HCT116 (cell line): ENCODE results near the gene LILRB3. TPM values are rescaled to one million over a fixed set of nuclear protein-coding genes. Genes with fewer than 3 reads are reported as not detected.

ENCODE experiments used
- ATAC-seq: fragments of 200-7000 bp; cut with Tn5 transposase; 2 replicates; pipeline ENCODE4 v1.9.1; 2020; ENCODE audit warnings: mild to moderate bottlenecking, moderate library complexity
- BruUV-seq: library from RNA; stranded (reverse); fragments of 400-500 nt; replicated peaks from 2 replicates; lab custom pipeline; 2021; lab: Mats Ljungman, UMichigan
- CTCF ChIA-PET: fragments of 300-600 bp; sonication (Branson Sonifier 250); formaldehyde crosslinking; loops from one replicate; lab custom pipeline; 2021; ENCODE audit warnings: antibody characterized with exemption; lab: Charles Lee
- POLR2A ChIA-PET: fragments of 300-600, 350-600 bp; sonication (Branson Sonifier 250); formaldehyde crosslinking; loops from one replicate; lab custom pipeline; 2021; ENCODE audit warnings: antibody characterized with exemption; lab: Charles Lee
- RAD21 ChIA-PET, 2 experiments: fragments of 300-600 bp; sonication (Branson Sonifier 250); formaldehyde crosslinking; loops; one replicate each; lab custom pipeline; 2023; ENCODE audit warnings: low total read pairs in 2 of 2; ENCODE audit not compliant: uncharacterized antibody in 2 of 2, unreplicated experiment in 2 of 2, low non-redundant PET in 1 of 2; lab: Charles Lee
- DNase-seq: peaks from one replicate; pipeline ENCODE4 v3.0.0-alpha.2; 2010; ENCODE audit warnings: low read depth, low spot score
- H2AFZ ChIP-seq: fragments of 200-600 bp; shearing (Covaris generic), sonication (generic); 2 replicates; pipeline ENCODE4 v1.6.1; 2017; ENCODE audit warnings: low read depth, mixed run types, mixed read lengths, antibody characterized with exemption, low read length; ENCODE audit not compliant: poor library complexity, severe bottlenecking
- H3K27ac ChIP-seq: 2 replicates; pipeline ENCODE4 v1.5.1; 2012; ENCODE audit warnings: low read depth, low read length
- H3K27me3 ChIP-seq: fragments of 200-600 bp; sonication (generic); 2 replicates; pipeline ENCODE4 v1.6.1; 2016; ENCODE audit warnings: mixed run types, low read length, mixed read lengths; ENCODE audit not compliant: insufficient read depth
- H3K36me3 ChIP-seq, 2 experiments: fragments of 200-500 bp in 1 of 2; fragments of 200-600 bp in 1 of 2; sonication (Bioruptor generic) in 1 of 2; sonication (generic) in 1 of 2; 2 replicates each; pipeline versions ENCODE4 v1.5.1 to v1.6.1; 2014 to 2016; ENCODE audit warnings: low read length in 2 of 2, inconsistent platforms in 1 of 2, mixed read lengths in 1 of 2, mixed run types in 1 of 2; ENCODE audit not compliant: insufficient read depth in 2 of 2, control insufficient read depth in 1 of 2
- H3K4me1 ChIP-seq, 2 experiments: fragments of 200-600 bp in 1 of 2; sonication (generic) in 1 of 2; 2 replicates each; pipeline versions ENCODE4 v1.5.1 to v1.6.1; 2012 to 2017; ENCODE audit warnings: low read length in 2 of 2, inconsistent platforms in 1 of 2, mild to moderate bottlenecking in 1 of 2, mixed read lengths in 1 of 2, mixed run types in 1 of 2, moderate library complexity in 1 of 2; ENCODE audit not compliant: insufficient read depth in 2 of 2, control insufficient read depth in 1 of 2
- H3K4me2 ChIP-seq: fragments of 200-600 bp; sonication (generic); 2 replicates; pipeline ENCODE4 v1.6.1; 2017; ENCODE audit warnings: mixed run types, low read length, mixed read lengths
- H3K4me3 ChIP-seq, 2 experiments: fragments of 200-600 bp in 1 of 2; sonication (generic) in 1 of 2; replicated peaks in 1 of 2; 2 replicates each; pipeline ENCODE4 v1.5.1; 2011 to 2016; ENCODE audit warnings: low read length in 2 of 2, control low read depth in 1 of 2, low read depth in 1 of 2, mild to moderate bottlenecking in 1 of 2, mixed read lengths in 1 of 2, mixed run types in 1 of 2
- H3K79me2 ChIP-seq: fragments of 200-600 bp; sonication (generic); 2 replicates; pipeline ENCODE4 v1.6.1; 2017; ENCODE audit warnings: mild to moderate bottlenecking, mixed run types, low read length, moderate library complexity, mixed read lengths; ENCODE audit not compliant: insufficient read depth
- H3K9ac ChIP-seq: fragments of 200-600 bp; sonication (generic); 2 replicates; pipeline ENCODE4 v1.6.1; 2016; ENCODE audit warnings: low read length, mixed read lengths
- H3K9me2 ChIP-seq: fragments of 200-600 bp; sonication (generic), shearing (Covaris generic); 2 replicates; pipeline ENCODE4 v1.6.1; 2017; ENCODE audit warnings: mixed run types, mild to moderate bottlenecking, moderate library complexity; ENCODE audit not compliant: insufficient read depth
- H3K9me3 ChIP-seq, 2 experiments: fragments of 200-500 bp in 1 of 2; fragments of 200-600 bp in 1 of 2; sonication (Bioruptor generic) in 1 of 2; sonication (generic) in 1 of 2; 2 replicates each; pipeline ENCODE4 v1.6.1; 2014 to 2017; ENCODE audit warnings: low read length in 2 of 2, mixed read lengths in 2 of 2, inconsistent platforms in 1 of 2, low read depth in 1 of 2, mild to moderate bottlenecking in 1 of 2, mixed run types in 1 of 2, moderate library complexity in 1 of 2; ENCODE audit not compliant: control insufficient read depth in 1 of 2, insufficient read depth in 1 of 2
- H4K20me1 ChIP-seq: fragments of 200-600 bp; sonication (generic), shearing (Covaris generic); 2 replicates; pipeline ENCODE4 v1.6.1; 2017; ENCODE audit warnings: mixed run types, mild to moderate bottlenecking, moderate library complexity; ENCODE audit not compliant: insufficient read depth
- CBX3 ChIP-seq: IDR thresholded peaks from 2 replicates; pipeline ENCODE4 v1.6.1; 2012; ENCODE audit warnings: low read depth
- ELF1 ChIP-seq: IDR thresholded peaks from 2 replicates; pipeline ENCODE4 v1.6.1; 2012; ENCODE audit warnings: low read depth, borderline replicate concordance
- EZH2phosphoT487 ChIP-seq: fragments of 200-600 bp; IDR thresholded peaks from 2 replicates; pipeline ENCODE4 v1.6.1; 2018; ENCODE audit warnings: antibody characterized with exemption, borderline replicate concordance
- intact Hi-C: fragments of 100-400 bp; cut with micrococcal nuclease; formaldehyde crosslinking; loops from 2 replicates; pipeline ENCODE4 v1.10.0; 2022
- total RNA-seq: library from RNA; stranded (reverse); gene quantifications from one replicate; pipeline ENCODE4 v1.2.1, GENCODE V29; 2021; ENCODE audit not compliant: unreplicated experiment
- TF ChIP-seq, protein P1 (sequence below): IDR thresholded peaks from 2 replicates; pipeline ENCODE4 v1.6.1; 2012; ENCODE audit warnings: low read depth
- TF ChIP-seq, protein P2 (sequence below), 3 experiments: fragments of 200-600 bp in 1 of 3; sonication (generic) in 1 of 3; IDR thresholded peaks in 2 of 3; conservative IDR thresholded peaks in 1 of 3; 2 replicates each; pipeline ENCODE4 v1.5.1; 2012 to 2017; ENCODE audit warnings: low read depth in 2 of 3, low read length in 2 of 3, antibody characterized with exemption in 1 of 3, borderline replicate concordance in 1 of 3, control low read depth in 1 of 3, mild to moderate bottlenecking in 1 of 3, mixed read lengths in 1 of 3, mixed run types in 1 of 3, moderate library complexity in 1 of 3; ENCODE audit not compliant: insufficient read depth in 1 of 3
- TF ChIP-seq, protein P3 (sequence below): IDR thresholded peaks from 2 replicates; pipeline ENCODE4 v1.6.1; 2012

LILRB3 gene
- total RNA-seq, 1 experiment from 2014 or later: 0.12 TPM

DNA sequence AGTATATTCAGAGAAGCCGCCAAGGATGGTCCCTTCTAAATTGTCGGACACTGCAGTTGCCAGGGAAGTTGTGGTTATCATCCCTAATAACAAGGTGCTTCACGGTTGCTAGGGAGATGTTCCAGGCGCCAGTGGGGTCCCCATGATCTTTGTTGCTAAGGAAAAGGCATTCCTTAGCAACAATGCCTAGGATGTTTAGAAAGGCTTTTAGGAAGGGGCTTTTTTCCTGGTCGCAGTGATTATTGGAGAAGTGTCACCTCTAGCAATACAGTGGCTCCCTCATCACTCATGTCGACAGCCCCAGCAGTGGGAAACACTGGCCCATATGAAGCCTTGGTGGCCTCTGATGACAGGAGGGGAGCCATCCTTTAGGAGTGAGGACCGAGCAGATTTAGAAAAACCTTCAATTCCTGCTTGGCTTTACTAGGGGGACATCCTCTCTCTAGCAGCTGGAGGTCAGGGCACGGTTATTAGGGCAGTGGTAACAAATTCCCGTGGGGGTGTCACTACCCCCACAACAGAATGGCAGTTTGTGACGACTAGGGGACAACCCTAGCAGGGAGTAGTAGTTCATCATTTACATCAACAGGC lies 43.5 kb downstream of the LILRB3 start:
- Histone ChIP-seq H3K9me3 (no peaks in the 10 kb centered on the region), H3K9me2 (no peaks in the 10 kb centered on the region), H3K4me1 (peaks cover 0 to 6% of the 10 kb centered on the region in 2 experiments; a peak in 1 of 4 replicates), H3K27me3 (no peaks in the 10 kb centered on the region), H2AFZ (no peak overlapping the region), H3K27ac (no peak overlapping the region), H3K4me3 (no peak overlapping the region), H3K9ac (no peak overlapping the region), H3K36me3 (peaks cover 13 to 25% of the 10 kb centered on the region in 2 experiments; a peak in 3 of 4 replicates), H4K20me1 (no peaks in the 10 kb centered on the region), H3K4me2 (no peak overlapping the region), H3K79me2 (no peaks in the 10 kb centered on the region)
- RAD21 ChIA-PET: interaction anchor here in 1 of 2 experiments (0.6 kb wide), 1 partner anchor 22 kb away, joined by 3 read pairs; the partner anchor contains the start of gene RPS9
- BruUV-seq: no TSS peak
- no peak for DNase-seq
- no peak for ATAC-seq
- TF ChIP-seq EZH2phosphoT487 (no peak), CBX3 (no peak), ELF1 (no peak)
- TF ChIP-seq, protein P1, sequence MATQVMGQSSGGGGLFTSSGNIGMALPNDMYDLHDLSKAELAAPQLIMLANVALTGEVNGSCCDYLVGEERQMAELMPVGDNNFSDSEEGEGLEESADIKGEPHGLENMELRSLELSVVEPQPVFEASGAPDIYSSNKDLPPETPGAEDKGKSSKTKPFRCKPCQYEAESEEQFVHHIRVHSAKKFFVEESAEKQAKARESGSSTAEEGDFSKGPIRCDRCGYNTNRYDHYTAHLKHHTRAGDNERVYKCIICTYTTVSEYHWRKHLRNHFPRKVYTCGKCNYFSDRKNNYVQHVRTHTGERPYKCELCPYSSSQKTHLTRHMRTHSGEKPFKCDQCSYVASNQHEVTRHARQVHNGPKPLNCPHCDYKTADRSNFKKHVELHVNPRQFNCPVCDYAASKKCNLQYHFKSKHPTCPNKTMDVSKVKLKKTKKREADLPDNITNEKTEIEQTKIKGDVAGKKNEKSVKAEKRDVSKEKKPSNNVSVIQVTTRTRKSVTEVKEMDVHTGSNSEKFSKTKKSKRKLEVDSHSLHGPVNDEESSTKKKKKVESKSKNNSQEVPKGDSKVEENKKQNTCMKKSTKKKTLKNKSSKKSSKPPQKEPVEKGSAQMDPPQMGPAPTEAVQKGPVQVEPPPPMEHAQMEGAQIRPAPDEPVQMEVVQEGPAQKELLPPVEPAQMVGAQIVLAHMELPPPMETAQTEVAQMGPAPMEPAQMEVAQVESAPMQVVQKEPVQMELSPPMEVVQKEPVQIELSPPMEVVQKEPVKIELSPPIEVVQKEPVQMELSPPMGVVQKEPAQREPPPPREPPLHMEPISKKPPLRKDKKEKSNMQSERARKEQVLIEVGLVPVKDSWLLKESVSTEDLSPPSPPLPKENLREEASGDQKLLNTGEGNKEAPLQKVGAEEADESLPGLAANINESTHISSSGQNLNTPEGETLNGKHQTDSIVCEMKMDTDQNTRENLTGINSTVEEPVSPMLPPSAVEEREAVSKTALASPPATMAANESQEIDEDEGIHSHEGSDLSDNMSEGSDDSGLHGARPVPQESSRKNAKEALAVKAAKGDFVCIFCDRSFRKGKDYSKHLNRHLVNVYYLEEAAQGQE: no peak
- TF ChIP-seq, protein P2, sequence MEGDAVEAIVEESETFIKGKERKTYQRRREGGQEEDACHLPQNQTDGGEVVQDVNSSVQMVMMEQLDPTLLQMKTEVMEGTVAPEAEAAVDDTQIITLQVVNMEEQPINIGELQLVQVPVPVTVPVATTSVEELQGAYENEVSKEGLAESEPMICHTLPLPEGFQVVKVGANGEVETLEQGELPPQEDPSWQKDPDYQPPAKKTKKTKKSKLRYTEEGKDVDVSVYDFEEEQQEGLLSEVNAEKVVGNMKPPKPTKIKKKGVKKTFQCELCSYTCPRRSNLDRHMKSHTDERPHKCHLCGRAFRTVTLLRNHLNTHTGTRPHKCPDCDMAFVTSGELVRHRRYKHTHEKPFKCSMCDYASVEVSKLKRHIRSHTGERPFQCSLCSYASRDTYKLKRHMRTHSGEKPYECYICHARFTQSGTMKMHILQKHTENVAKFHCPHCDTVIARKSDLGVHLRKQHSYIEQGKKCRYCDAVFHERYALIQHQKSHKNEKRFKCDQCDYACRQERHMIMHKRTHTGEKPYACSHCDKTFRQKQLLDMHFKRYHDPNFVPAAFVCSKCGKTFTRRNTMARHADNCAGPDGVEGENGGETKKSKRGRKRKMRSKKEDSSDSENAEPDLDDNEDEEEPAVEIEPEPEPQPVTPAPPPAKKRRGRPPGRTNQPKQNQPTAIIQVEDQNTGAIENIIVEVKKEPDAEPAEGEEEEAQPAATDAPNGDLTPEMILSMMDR (IDR thresholded peaks at IDR 0.05 in 2 of 3, conservative IDR thresholded peaks at IDR 0.05 in 1 of 3; ENCODE audit: borderline replicate concordance in 1 of 3, insufficient read depth in 1 of 3, low read depth in 2 of 3, low read length in 2 of 3): no peak
- TF ChIP-seq, protein P3, sequence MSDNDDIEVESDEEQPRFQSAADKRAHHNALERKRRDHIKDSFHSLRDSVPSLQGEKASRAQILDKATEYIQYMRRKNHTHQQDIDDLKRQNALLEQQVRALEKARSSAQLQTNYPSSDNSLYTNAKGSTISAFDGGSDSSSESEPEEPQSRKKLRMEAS: no peak
- POLR2A ChIA-PET: interaction anchor here (1.5 kb wide), 1 partner anchor 10 kb away, joined by 4 read pairs; the partner anchor contains the start of gene MBOAT7
- intact Hi-C loops: no loop called here
- CTCF ChIA-PET: interaction anchor here (1.0 kb wide), 1 partner anchor 10 kb away, joined by 3 read pairs; the partner anchor contains the start of gene MBOAT7
